Prostate gland (tissue), 2 donors: ENCODE data around the gene SINHCAF. TPM values are rescaled to one million over a fixed set of nuclear protein-coding genes. Genes with fewer than 3 reads are reported as not detected.

Source experiments
- DNase-seq: peaks from one replicate; pipeline ENCODE4 v3.0.0-alpha.2; 2019; ENCODE audit warnings: low spot score
- H3K27ac ChIP-seq, 2 donors: fragments of 200-600 bp; sonication (generic); 2 replicates each; pipeline ENCODE4 v1.5.1; 2017 to 2019
- H3K27me3 ChIP-seq: fragments of 200-600 bp; sonication (generic); replicated peaks from 2 replicates; pipeline ENCODE4 v1.5.1; 2019; ENCODE audit not compliant: insufficient read depth
- H3K36me3 ChIP-seq, 2 donors: fragments of 200-600 bp; sonication (generic); 1 replicate in 1 of 2; 2 replicates in 1 of 2; pipeline versions ENCODE4 v1.5.1 to v1.8.1; 2017 to 2019
- H3K4me1 ChIP-seq: fragments of 200-600 bp; sonication (generic); replicated peaks from 2 replicates; pipeline ENCODE4 v1.5.1; 2019
- H3K4me3 ChIP-seq, 2 donors: fragments of 200-600 bp; sonication (generic); 2 replicates each; pipeline ENCODE4 v1.5.1; 2017 to 2019
- H3K9me3 ChIP-seq: fragments of 200-600 bp; sonication (generic); 2 replicates; pipeline ENCODE4 v1.5.1; 2017
- POLR2A ChIP-seq: fragments of 450-650 bp; IDR thresholded peaks from one replicate; pipeline ENCODE4 v1.6.1; 2016; ENCODE audit warnings: antibody characterized with exemption, mild to moderate bottlenecking
- POLR2AphosphoS5 ChIP-seq: sonication (generic); formaldehyde crosslinking; IDR thresholded peaks from one replicate; pipeline ENCODE4 v1.6.1; 2017; ENCODE audit warnings: antibody characterized with exemption
- WGBS: methylation state at CpG from one replicate; pipeline ENCODE4 v1.1.5; 2018; 5-methylcytosine and 5-hydroxymethylcytosine counted together
- intact Hi-C: fragments of 100-400 bp; cut with DNase I; formaldehyde crosslinking; loops from one replicate; pipeline ENCODE4 v1.14.2; 2022
- total RNA-seq, 2 donors: library from RNA; depleted of rRNA; stranded (reverse); fragments of >200 nt; gene quantifications; one replicate each; pipeline ENCODE4 v1.1.0, GENCODE V29; 2016
- TF ChIP-seq, protein P1 (sequence below), 4 experiments: fragments of 200-600 bp in 2 of 4; fragments of 450-650 bp in 2 of 4; sonication (generic) in 2 of 4; IDR thresholded peaks; 1 replicate in 3 of 4; 2 replicates in 1 of 4; pipeline ENCODE4 v1.5.1; 2016 to 2019; ENCODE audit warnings: antibody characterized with exemption in 4 of 4, mild to moderate bottlenecking in 2 of 4, moderate library complexity in 2 of 4

Gene SINHCAF
- total RNA-seq, 2 donors from 2014 or later, result 69.1 to 74.1 TPM

DNA sequence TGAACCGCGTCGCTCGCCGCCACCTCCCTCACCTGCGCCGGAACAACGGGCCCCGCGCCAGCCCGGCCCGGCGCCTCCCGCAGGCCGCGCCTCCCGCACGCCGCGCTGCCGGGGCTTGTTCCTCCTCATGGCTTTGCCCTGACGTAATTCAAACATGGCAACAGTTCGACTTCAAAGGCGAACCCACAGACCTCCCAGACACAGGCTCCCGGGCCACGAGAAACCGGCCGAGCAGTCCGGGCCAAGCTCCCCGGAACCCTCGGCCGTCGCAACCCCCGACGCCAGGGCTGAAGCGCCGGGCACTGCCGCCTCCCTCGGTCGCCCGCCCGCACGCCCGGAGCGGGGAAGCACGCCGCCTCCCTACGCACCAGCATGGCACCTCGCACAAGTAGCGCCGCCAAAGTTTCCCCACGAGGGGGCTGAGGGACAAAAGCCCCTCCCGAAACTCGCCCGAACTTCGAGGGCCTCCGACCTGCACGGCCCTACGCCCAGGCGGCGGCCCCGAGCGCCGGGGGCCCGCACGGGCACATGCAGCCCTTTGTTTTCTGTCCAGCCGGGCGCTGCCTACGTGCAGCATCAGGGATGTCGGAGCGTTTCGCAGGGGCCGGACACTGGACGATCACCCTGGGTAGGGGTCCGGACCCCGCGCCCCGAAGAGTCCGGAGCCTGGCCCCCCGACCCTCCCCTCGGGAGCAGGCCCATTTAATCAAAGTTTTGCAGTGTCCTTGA lies 1.7 kb downstream of the SINHCAF start:
- no peaks in the 10 kb centered on the region for H3K9me3 ChIP-seq
- H3K4me1 ChIP-seq, result no peaks in the 10 kb centered on the region
- TF ChIP-seq POLR2A (peak; percentile 56), POLR2AphosphoS5 (no peak)
- TF ChIP-seq, protein P1, sequence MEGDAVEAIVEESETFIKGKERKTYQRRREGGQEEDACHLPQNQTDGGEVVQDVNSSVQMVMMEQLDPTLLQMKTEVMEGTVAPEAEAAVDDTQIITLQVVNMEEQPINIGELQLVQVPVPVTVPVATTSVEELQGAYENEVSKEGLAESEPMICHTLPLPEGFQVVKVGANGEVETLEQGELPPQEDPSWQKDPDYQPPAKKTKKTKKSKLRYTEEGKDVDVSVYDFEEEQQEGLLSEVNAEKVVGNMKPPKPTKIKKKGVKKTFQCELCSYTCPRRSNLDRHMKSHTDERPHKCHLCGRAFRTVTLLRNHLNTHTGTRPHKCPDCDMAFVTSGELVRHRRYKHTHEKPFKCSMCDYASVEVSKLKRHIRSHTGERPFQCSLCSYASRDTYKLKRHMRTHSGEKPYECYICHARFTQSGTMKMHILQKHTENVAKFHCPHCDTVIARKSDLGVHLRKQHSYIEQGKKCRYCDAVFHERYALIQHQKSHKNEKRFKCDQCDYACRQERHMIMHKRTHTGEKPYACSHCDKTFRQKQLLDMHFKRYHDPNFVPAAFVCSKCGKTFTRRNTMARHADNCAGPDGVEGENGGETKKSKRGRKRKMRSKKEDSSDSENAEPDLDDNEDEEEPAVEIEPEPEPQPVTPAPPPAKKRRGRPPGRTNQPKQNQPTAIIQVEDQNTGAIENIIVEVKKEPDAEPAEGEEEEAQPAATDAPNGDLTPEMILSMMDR (IDR thresholded peaks at IDR 0.05), result peak in 2 of 4 experiments; percentile 0 to 7
- H3K27me3 ChIP-seq, result no peaks in the 10 kb centered on the region
- H3K27ac ChIP-seq, result peak overlapping the region; percentile 92 to 93
- no peaks in the 10 kb centered on the region for H3K36me3 ChIP-seq
- under 1% methylated on average over 36 of the region's 81 CpGs for WGBS
- DNase-seq, result peak; percentile 65
- intact Hi-C loops, result loop anchor here (5.0 kb wide), 1 partner anchor 47 kb away; no protein-coding TSS in a partner anchor
- peak overlapping the region; percentile 67 to 72 for H3K4me3 ChIP-seq

DNA sequence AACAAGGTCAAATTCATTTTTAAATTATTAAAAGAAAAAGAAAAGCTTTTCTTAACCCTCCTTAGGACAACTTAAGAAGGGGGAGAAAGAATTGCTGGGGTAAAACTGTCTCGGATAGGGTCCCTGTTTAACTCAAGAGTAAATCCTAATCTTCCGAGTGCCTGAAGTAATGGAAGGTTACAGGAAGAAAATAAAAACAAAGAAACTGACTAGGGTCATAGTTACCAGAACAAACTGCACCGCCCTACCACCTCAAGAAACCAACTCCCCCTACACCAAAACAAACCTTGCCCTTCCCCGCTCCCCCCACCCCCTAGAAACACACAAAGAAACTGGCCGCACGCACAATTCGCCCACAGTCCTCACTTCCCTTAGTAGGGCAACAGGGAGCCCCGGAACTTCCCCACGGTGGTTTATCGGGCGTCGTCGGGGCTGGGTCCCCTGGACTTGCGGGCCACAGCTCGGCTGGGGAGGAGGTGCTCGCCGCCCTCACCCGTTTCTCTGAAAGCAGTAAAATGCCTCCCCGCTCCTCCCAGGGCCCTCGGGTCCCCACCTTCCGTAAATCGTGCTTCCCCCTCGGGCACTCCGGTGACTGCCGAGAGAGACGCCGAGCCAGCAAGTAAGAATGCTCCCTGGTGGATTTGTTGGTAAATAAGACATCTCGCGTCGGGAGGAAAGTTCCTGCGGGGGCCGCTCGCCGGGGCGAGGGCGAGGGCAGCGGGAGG lies 2.4 kb downstream of the SINHCAF start:
- Histone ChIP-seq H3K9me3 (no peaks in the 10 kb centered on the region), H3K4me1 (no peaks in the 10 kb centered on the region), H3K27me3 (no peaks in the 10 kb centered on the region), H3K36me3 (no peaks in the 10 kb centered on the region), H3K4me3 (peak overlapping the region; percentile 67 to 72), H3K27ac (peak overlapping the region; percentile 92 to 93)
- intact Hi-C loops, result loop anchor here (5.0 kb wide), 1 partner anchor 46 kb away; no protein-coding TSS in a partner anchor
- 3% methylated on average over 37 of the region's 37 CpGs for WGBS
- TF ChIP-seq POLR2A (no peak), POLR2AphosphoS5 (no peak)
- TF ChIP-seq, protein P1 (IDR thresholded peaks at IDR 0.05), result no peak
- peak; percentile 44 for DNase-seq

DNA sequence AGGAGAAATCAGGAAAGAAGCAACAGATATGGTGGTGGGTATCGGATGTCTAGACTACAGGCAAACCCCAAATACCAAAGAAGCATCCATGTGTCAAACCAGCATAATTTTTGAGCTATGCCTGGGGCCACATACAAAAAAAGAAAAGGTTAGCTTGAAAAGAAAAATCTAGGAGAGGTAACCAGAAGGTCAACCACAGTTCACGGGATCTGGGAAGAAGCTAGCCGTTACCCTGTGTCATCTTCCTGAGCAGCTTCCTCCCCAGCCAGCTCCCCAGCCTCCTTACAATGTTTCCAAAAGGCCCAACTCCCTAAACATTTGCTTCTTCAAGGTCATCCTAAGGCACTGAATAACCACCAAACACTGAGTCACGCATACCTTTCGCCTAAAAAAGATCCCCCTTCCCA lies 3.1 kb downstream of the SINHCAF start:
- WGBS, result 25% methylated on average over 5 of the region's 5 CpGs

DNA sequence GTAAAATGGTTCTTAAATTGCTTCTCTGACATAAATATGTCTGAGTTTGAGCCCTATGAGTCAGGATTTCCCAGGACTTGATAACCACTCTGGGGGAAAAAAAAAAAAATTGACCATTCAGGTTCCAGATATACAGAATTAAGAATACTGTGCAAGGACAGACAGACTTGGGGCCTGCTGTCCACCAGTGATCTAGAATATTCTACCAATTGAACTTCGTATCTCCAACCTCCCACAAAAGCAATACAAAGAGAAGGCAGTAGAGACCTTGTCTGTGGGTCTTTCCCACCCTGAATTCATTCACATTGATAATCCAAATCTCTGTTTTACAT lies 4.1 kb downstream of the SINHCAF start:
- Histone ChIP-seq H3K4me3 (no peak overlapping the region), H3K36me3 (no peaks in the 10 kb centered on the region), H3K9me3 (no peaks in the 10 kb centered on the region), H3K4me1 (no peaks in the 10 kb centered on the region), H3K27me3 (no peaks in the 10 kb centered on the region), H3K27ac (no peak overlapping the region)
- TF ChIP-seq POLR2AphosphoS5 (no peak), POLR2A (no peak)
- TF ChIP-seq, protein P1 (IDR thresholded peaks at IDR 0.05), result no peak
- DNase-seq, result no peak
- intact Hi-C loops, result loop anchor here (5.0 kb wide), 1 partner anchor 45 kb away; no protein-coding TSS in a partner anchor
- WGBS, result 85% methylated on average over 1 of the region's 1 CpG

More for the DNA sequence above, 3.1 kb downstream of the SINHCAF start:
- Histone ChIP-seq H3K27me3 (no peaks in the 10 kb centered on the region), H3K27ac (peak overlapping the region; percentile 92 to 93), H3K4me3 (peak overlapping the region; percentile 67 to 72), H3K4me1 (no peaks in the 10 kb centered on the region), H3K9me3 (no peaks in the 10 kb centered on the region), H3K36me3 (no peaks in the 10 kb centered on the region)
- TF ChIP-seq, protein P1 (IDR thresholded peaks at IDR 0.05), result no peak
- TF ChIP-seq POLR2A (no peak), POLR2AphosphoS5 (peak; percentile 7)
- DNase-seq, result peak; percentile 12
- intact Hi-C loops, result loop anchor here (5.0 kb wide), 1 partner anchor 46 kb away; no protein-coding TSS in a partner anchor
